B cell (primary cell): Measurements from ENCODE around the gene TRMT61A.

Experiments used
- CTCF ChIP-seq: fragments of 200-600 bp; IDR thresholded peaks from one replicate; pipeline ENCODE4 v1.8.0; 2022; ENCODE audit warnings: antibody characterized with exemption, mild to moderate bottlenecking
- EZH2 ChIP-seq: IDR thresholded peaks from 2 replicates; pipeline ENCODE4 v1.6.1; 2012; ENCODE audit warnings: borderline replicate concordance, low read depth, mild to moderate bottlenecking, moderate library complexity, low read length; ENCODE audit not compliant: insufficient read depth, poor library complexity, severe bottlenecking

GRCh38 chr14:103502877-103503276 lies 26.1 kb upstream of the TRMT61A start:
- TF ChIP-seq EZH2 (no peak), CTCF (no peak)
